Prostate gland (tissue), 2 donors: ENCODE data around the gene SETD3. TPM values are rescaled to one million over a fixed set of nuclear protein-coding genes. Genes with fewer than 3 reads are reported as not detected.

ENCODE experiments used
- DNase-seq: peaks from one replicate; pipeline ENCODE4 v3.0.0-alpha.2; 2019; ENCODE audit warnings: low spot score
- H3K27ac ChIP-seq, 2 donors: fragments of 200-600 bp; sonication (generic); 2 replicates each; pipeline ENCODE4 v1.5.1; 2017 to 2019
- H3K27me3 ChIP-seq: fragments of 200-600 bp; sonication (generic); replicated peaks from 2 replicates; pipeline ENCODE4 v1.5.1; 2019; ENCODE audit not compliant: insufficient read depth
- H3K36me3 ChIP-seq, 2 donors: fragments of 200-600 bp; sonication (generic); 1 replicate in 1 of 2; 2 replicates in 1 of 2; pipeline versions ENCODE4 v1.5.1 to v1.8.1; 2017 to 2019
- H3K4me1 ChIP-seq: fragments of 200-600 bp; sonication (generic); replicated peaks from 2 replicates; pipeline ENCODE4 v1.5.1; 2019
- H3K4me3 ChIP-seq, 2 donors: fragments of 200-600 bp; sonication (generic); 2 replicates each; pipeline ENCODE4 v1.5.1; 2017 to 2019
- H3K9me3 ChIP-seq: fragments of 200-600 bp; sonication (generic); 2 replicates; pipeline ENCODE4 v1.5.1; 2017
- CTCF ChIP-seq, 4 experiments: fragments of 200-600 bp in 2 of 4; fragments of 450-650 bp in 2 of 4; sonication (generic) in 2 of 4; IDR thresholded peaks; 1 replicate in 3 of 4; 2 replicates in 1 of 4; pipeline ENCODE4 v1.5.1; 2016 to 2019; ENCODE audit warnings: antibody characterized with exemption in 4 of 4, mild to moderate bottlenecking in 2 of 4, moderate library complexity in 2 of 4
- POLR2A ChIP-seq: fragments of 450-650 bp; IDR thresholded peaks from one replicate; pipeline ENCODE4 v1.6.1; 2016; ENCODE audit warnings: antibody characterized with exemption, mild to moderate bottlenecking
- POLR2AphosphoS5 ChIP-seq: sonication (generic); formaldehyde crosslinking; IDR thresholded peaks from one replicate; pipeline ENCODE4 v1.6.1; 2017; ENCODE audit warnings: antibody characterized with exemption
- WGBS: methylation state at CpG from one replicate; pipeline ENCODE4 v1.1.5; 2018; 5-methylcytosine and 5-hydroxymethylcytosine counted together
- intact Hi-C: fragments of 100-400 bp; cut with DNase I; formaldehyde crosslinking; loops from one replicate; pipeline ENCODE4 v1.14.2; 2022
- total RNA-seq, 2 donors: library from RNA; depleted of rRNA; stranded (reverse); fragments of >200 nt; gene quantifications; one replicate each; pipeline ENCODE4 v1.1.0, GENCODE V29; 2016

The SETD3 gene
- total RNA-seq, 2 donors from 2014 or later: 59.5 to 106 TPM

GRCh38 chr14:99397698-99398097 lies 83.0 kb downstream of the SETD3 start:
- Histone ChIP-seq H3K36me3 (peaks cover 0 to 6% of the 10 kb centered on the region in 2 donors), H3K27ac (no peak overlapping the region), H3K4me1 (no peaks in the 10 kb centered on the region), H3K27me3 (no peaks in the 10 kb centered on the region), H3K4me3 (no peak overlapping the region), H3K9me3 (no peaks in the 10 kb centered on the region)
- DNase-seq: no peak
- WGBS: 85% methylated on average over 2 of the region's 2 CpGs
- intact Hi-C loops: no loop called here
- TF ChIP-seq CTCF (IDR thresholded peaks at IDR 0.05) (no peak), POLR2AphosphoS5 (no peak), POLR2A (no peak)

- 61% methylated on average over 10 of the region's 10 CpGs for WGBS
- Histone ChIP-seq H3K4me1 (no peaks in the 10 kb centered on the region), H3K4me3 (no peak overlapping the region), H3K9me3 (no peaks in the 10 kb centered on the region), H3K36me3 (peaks cover 0 to 6% of the 10 kb centered on the region in 2 donors), H3K27me3 (no peaks in the 10 kb centered on the region), H3K27ac (no peak overlapping the region)
- DNase-seq: no peak
- TF ChIP-seq POLR2A (no peak), POLR2AphosphoS5 (no peak), CTCF (IDR thresholded peaks at IDR 0.05) (no peak)
- intact Hi-C loops: no loop called here
These were observed 84.6 kb downstream of the SETD3 start for GRCh38 chr14:99395909-99396530.

GRCh38 chr14:99394602-99395156 lies 86.0 kb downstream of the SETD3 start:
- DNase-seq: no peak
- no peaks in the 10 kb centered on the region for H3K9me3 ChIP-seq
- no peaks in the 10 kb centered on the region for H3K27me3 ChIP-seq
- H3K4me3 ChIP-seq: no peak overlapping the region
- no peak overlapping the region for H3K27ac ChIP-seq
- TF ChIP-seq POLR2A (no peak), CTCF (IDR thresholded peaks at IDR 0.05) (no peak), POLR2AphosphoS5 (no peak)
- intact Hi-C loops: loop anchor here (5.0 kb wide), 1 partner anchor 233 kb away; no protein-coding TSS in a partner anchor
- H3K4me1 ChIP-seq: no peaks in the 10 kb centered on the region
- WGBS: 96% methylated on average over 9 of the region's 9 CpGs
- H3K36me3 ChIP-seq: peaks cover 0 to 6% of the 10 kb centered on the region in 2 donors

- Histone ChIP-seq H3K36me3 (peaks cover 0 to 2% of the 10 kb centered on the region in 2 donors), H3K27me3 (no peaks in the 10 kb centered on the region), H3K4me3 (no peak overlapping the region), H3K9me3 (no peaks in the 10 kb centered on the region), H3K27ac (no peak overlapping the region), H3K4me1 (no peaks in the 10 kb centered on the region)
- 67% methylated on average over 12 of the region's 12 CpGs for WGBS
- TF ChIP-seq POLR2A (no peak), CTCF (IDR thresholded peaks at IDR 0.05) (peak in 3 of 4 experiments; percentile 29 to 49 (median 37))
- intact Hi-C loops: loop anchor here (5.0 kb wide), 1 partner anchor 234 kb away; no protein-coding TSS in a partner anchor
- DNase-seq: no peak
These were observed 87.5 kb downstream of the SETD3 start for GRCh38 chr14:99393059-99393655.
